Activated naive CD8-positive, alpha-beta T cell (primary cell): ENCODE measurements around the gene ADAMTS17.

Experiments
- H3K27ac Mint-ChIP-seq: one replicate; pipeline ENCODE4 v1.8.0; 2021; ENCODE audit warnings: mixed read lengths
- H3K27me3 Mint-ChIP-seq: one replicate; pipeline ENCODE4 v1.8.0; 2021; ENCODE audit warnings: mixed read lengths
- H3K36me3 Mint-ChIP-seq: one replicate; pipeline ENCODE4 v1.8.0; 2021; ENCODE audit warnings: mixed read lengths
- H3K4me1 Mint-ChIP-seq: one replicate; pipeline ENCODE4 v1.8.0; 2021; ENCODE audit warnings: low read depth, mixed read lengths
- H3K4me3 Mint-ChIP-seq: one replicate; pipeline ENCODE4 v1.8.0; 2021; ENCODE audit warnings: mild to moderate bottlenecking, mixed read lengths
- H3K9me3 Mint-ChIP-seq: one replicate; pipeline ENCODE4 v1.8.0; 2021; ENCODE audit warnings: low read depth, mixed read lengths

ADAMTS17 gene

DNA sequence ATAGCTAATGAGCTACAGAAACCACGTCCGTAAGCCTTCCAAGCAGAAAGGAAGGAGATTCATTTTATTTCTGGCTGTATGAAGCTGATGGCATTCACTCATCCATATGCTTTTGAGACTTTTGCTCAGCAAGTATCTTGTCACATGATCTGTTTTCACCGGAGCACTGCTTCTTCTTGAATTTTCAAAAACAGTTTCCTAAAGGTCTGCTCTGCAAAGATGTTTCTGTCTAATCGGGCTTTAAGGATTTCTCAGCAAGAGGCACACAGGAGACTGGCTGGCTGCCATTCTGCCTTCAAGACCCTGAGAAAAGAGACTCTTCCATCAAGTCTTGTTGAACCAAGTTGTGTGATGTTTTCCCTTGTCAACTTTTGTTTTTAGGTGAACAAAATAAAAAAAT lies 319.0 kb downstream of the ADAMTS17 start:
- H3K36me3 Mint-ChIP-seq = peaks cover 18% of the 10 kb centered on the region

GRCh38 chr15:100022391-100022790 lies 319.4 kb downstream of the ADAMTS17 start:
- H3K9me3 Mint-ChIP-seq = peaks cover 8% of the 10 kb centered on the region

More for the DNA sequence above, 319.0 kb downstream of the ADAMTS17 start:
- Mint-ChIP-seq H3K27ac (no peak overlapping the region), H3K27me3 (no peaks in the 10 kb centered on the region), H3K4me1 (no peaks in the 10 kb centered on the region), H3K4me3 (no peak overlapping the region), H3K9me3 (peaks cover 12% of the 10 kb centered on the region)

DNA sequence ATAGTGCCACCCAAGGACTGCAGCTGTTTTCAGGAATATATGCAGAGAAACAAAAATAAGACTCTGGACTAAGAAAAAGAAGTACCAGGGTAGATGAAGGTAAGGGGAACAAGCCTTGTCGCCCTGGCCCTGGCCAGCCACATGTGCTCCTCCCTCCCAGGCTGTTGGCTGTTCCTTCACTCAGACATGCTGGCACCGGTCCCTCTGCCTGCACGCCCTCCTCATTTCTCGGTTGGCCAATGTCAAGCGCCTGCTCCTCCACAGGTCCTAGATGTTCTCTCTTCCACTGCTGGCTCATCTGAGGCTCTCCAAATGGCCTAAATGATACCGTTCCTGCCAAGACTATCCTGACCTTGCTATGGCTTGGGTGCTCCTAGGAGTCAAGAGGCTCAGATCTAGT lies 320.1 kb downstream of the ADAMTS17 start:
- H3K9me3 Mint-ChIP-seq = peaks cover under 1% of the 10 kb centered on the region
- H3K4me1 Mint-ChIP-seq = no peaks in the 10 kb centered on the region
- no peak overlapping the region for H3K4me3 Mint-ChIP-seq
- H3K27ac Mint-ChIP-seq = no peak overlapping the region
- H3K27me3 Mint-ChIP-seq = no peaks in the 10 kb centered on the region
- peaks cover 9% of the 10 kb centered on the region for H3K36me3 Mint-ChIP-seq

More at GRCh38 chr15:100022391-100022790, 319.4 kb downstream of the ADAMTS17 start:
- Mint-ChIP-seq H3K27me3 (no peaks in the 10 kb centered on the region), H3K4me1 (no peaks in the 10 kb centered on the region), H3K27ac (no peak overlapping the region), H3K36me3 (peaks cover 14% of the 10 kb centered on the region), H3K4me3 (no peak overlapping the region)

DNA sequence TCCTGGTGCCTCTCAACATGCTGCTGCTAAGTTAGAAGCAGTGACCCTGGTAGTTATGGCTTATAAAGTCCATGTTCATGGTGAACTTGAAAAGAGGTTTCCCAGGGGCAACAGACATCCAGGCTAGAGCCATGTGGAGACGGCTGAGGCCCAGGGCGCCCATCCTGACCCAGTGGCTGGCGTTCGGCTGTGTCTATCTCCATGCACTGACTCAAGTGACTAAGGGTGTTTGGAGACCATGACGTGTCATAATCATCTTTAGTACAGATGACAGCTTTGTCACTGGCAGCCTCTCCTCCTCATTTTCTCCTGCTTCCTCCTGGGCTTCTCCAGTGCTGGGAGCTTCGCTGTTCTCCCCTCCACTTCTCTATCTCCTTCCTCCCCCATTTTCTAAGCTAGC lies 321.2 kb downstream of the ADAMTS17 start:
- peaks cover 9% of the 10 kb centered on the region for H3K36me3 Mint-ChIP-seq
- H3K27ac Mint-ChIP-seq = no peak overlapping the region
- H3K9me3 Mint-ChIP-seq = no peaks in the 10 kb centered on the region
- H3K27me3 Mint-ChIP-seq = no peaks in the 10 kb centered on the region
- no peak overlapping the region for H3K4me3 Mint-ChIP-seq
- no peaks in the 10 kb centered on the region for H3K4me1 Mint-ChIP-seq

DNA sequence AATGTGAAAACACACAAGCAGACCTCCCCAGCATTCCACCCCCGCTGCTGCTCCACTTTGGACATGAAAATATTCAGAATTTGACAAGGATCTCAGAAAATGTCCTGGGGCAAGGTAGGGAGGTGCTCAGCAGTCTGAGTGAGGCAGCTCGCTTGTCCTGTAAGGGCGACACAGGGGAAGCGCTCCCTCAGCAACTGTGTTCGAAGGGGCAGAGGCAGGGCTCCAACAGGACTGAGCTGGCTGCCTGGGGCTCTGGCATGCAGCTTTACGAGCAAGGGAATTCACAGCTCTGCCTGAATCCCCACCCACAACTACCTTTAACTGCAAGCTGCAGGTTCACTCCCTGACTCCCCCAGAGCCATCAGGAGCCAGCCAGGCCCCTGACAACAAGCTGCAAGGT lies 321.6 kb downstream of the ADAMTS17 start:
- H3K27ac Mint-ChIP-seq = no peak overlapping the region
- no peaks in the 10 kb centered on the region for H3K9me3 Mint-ChIP-seq
- no peak overlapping the region for H3K4me3 Mint-ChIP-seq
- H3K36me3 Mint-ChIP-seq = peaks cover 9% of the 10 kb centered on the region
- no peaks in the 10 kb centered on the region for H3K4me1 Mint-ChIP-seq
- H3K27me3 Mint-ChIP-seq = no peaks in the 10 kb centered on the region

GRCh38 chr15:100019601-100020000 lies 322.2 kb downstream of the ADAMTS17 start:
- Mint-ChIP-seq H3K4me1 (no peaks in the 10 kb centered on the region), H3K4me3 (no peak overlapping the region), H3K27me3 (no peaks in the 10 kb centered on the region), H3K27ac (no peak overlapping the region), H3K9me3 (no peaks in the 10 kb centered on the region), H3K36me3 (peaks cover 9% of the 10 kb centered on the region)

GRCh38 chr15:100018191-100018590 lies 323.6 kb downstream of the ADAMTS17 start:
- no peaks in the 10 kb centered on the region for H3K4me1 Mint-ChIP-seq
- no peak overlapping the region for H3K27ac Mint-ChIP-seq
- H3K36me3 Mint-ChIP-seq = peaks cover 9% of the 10 kb centered on the region
- H3K27me3 Mint-ChIP-seq = no peaks in the 10 kb centered on the region
- no peak overlapping the region for H3K4me3 Mint-ChIP-seq
- no peaks in the 10 kb centered on the region for H3K9me3 Mint-ChIP-seq

DNA sequence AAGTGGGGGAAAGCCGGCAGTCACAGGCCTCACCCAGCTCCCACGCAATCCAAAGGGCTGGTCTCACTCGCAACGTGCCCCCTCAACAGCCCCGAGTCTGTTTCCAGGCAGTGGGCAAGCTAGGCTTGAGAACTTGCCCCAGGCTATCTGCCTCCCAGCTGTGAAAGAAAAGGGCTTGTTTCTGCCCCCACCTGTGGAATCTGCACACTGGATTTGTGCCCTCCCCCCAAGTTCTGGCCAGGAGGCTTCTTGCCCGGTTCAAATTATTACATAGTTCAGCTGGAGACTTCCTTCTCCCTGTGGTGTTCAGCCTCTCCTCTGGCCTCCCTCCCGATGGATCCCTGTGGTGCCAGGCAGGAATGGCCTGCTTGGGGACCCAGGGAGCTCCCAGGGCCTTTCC lies 324.6 kb downstream of the ADAMTS17 start:
- Mint-ChIP-seq H3K4me1 (no peaks in the 10 kb centered on the region), H3K4me3 (no peak overlapping the region), H3K27ac (no peak overlapping the region), H3K27me3 (no peaks in the 10 kb centered on the region), H3K9me3 (no peaks in the 10 kb centered on the region), H3K36me3 (peaks cover 9% of the 10 kb centered on the region)

DNA sequence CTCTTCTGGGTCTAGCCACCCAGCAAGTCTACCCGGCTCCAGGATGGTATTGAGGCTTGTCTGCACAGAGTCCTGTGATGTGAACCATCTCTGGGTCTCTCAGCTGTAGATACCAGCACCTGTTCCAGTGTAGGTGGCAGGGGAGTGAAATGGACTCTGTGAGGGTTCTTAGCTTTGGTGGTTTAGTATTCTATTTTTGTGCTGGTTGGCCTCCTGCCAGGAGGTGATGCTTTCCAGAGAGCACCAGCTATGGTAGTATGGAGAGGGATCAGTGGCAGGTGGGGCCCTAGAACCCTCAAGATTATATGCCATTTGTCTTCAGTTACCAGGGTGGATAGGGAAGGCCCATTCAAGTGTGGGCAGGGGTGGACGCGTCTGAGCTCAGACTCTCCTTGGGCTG lies 325.1 kb downstream of the ADAMTS17 start:
- no peaks in the 10 kb centered on the region for H3K27me3 Mint-ChIP-seq
- no peak overlapping the region for H3K27ac Mint-ChIP-seq
- H3K4me3 Mint-ChIP-seq = no peak overlapping the region
- peaks cover 9% of the 10 kb centered on the region for H3K36me3 Mint-ChIP-seq
- H3K4me1 Mint-ChIP-seq = no peaks in the 10 kb centered on the region
- H3K9me3 Mint-ChIP-seq = no peaks in the 10 kb centered on the region

DNA sequence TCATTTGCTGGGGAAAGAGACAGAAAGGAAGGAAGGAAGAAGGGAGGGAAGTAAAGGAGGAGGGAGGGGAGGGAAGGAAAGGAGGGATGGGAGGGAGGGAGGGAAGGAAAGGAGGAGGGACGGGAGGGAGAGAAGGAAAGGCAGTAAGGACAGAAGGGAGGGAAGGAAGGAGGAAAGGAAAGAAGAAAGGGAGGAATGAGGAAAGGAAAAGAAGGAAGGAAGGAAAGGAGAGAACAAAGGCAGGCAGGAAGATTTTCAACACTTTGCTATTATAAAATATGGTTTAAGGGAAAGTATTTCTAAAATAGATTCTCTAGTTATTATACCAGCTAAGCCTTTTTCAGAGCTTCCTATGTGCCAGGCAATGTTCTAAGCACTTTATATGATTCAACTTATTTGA lies 330.5 kb downstream of the ADAMTS17 start:
- no peaks in the 10 kb centered on the region for H3K4me1 Mint-ChIP-seq
- no peaks in the 10 kb centered on the region for H3K27me3 Mint-ChIP-seq
- H3K9me3 Mint-ChIP-seq = no peaks in the 10 kb centered on the region
- H3K36me3 Mint-ChIP-seq = no peaks in the 10 kb centered on the region
- H3K4me3 Mint-ChIP-seq = no peak overlapping the region
- H3K27ac Mint-ChIP-seq = no peak overlapping the region

GRCh38 chr15:100009372-100009771 lies 332.4 kb downstream of the ADAMTS17 start:
- H3K4me1 Mint-ChIP-seq = no peaks in the 10 kb centered on the region
- H3K27me3 Mint-ChIP-seq = no peaks in the 10 kb centered on the region
- no peak overlapping the region for H3K27ac Mint-ChIP-seq
- no peaks in the 10 kb centered on the region for H3K9me3 Mint-ChIP-seq
- no peak overlapping the region for H3K4me3 Mint-ChIP-seq
- H3K36me3 Mint-ChIP-seq = no peaks in the 10 kb centered on the region

DNA sequence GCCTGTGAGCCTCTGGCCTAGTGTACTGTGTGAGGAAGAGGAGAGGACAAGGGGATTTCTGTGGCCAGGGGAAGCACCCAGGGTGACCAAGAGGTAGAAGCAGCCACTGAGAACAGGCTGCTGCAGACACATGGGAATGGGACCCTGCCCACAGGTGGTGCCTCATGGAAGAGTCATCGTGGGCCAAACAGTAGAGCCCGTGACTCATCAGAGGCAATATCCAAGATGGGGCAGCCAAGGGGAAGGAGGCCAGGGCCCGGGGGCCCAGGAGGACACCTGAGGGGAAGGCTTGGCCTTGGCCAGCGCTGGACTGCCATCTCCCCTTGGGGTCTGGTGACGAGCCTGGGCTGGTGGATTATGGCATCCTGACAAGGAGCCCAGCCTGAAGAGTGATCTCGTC lies 333.5 kb downstream of the ADAMTS17 start:
- H3K4me3 Mint-ChIP-seq = no peak overlapping the region
- H3K27ac Mint-ChIP-seq = no peak overlapping the region
- peaks cover 5% of the 10 kb centered on the region for H3K36me3 Mint-ChIP-seq
- no peaks in the 10 kb centered on the region for H3K9me3 Mint-ChIP-seq
- no peaks in the 10 kb centered on the region for H3K4me1 Mint-ChIP-seq
- no peaks in the 10 kb centered on the region for H3K27me3 Mint-ChIP-seq

DNA sequence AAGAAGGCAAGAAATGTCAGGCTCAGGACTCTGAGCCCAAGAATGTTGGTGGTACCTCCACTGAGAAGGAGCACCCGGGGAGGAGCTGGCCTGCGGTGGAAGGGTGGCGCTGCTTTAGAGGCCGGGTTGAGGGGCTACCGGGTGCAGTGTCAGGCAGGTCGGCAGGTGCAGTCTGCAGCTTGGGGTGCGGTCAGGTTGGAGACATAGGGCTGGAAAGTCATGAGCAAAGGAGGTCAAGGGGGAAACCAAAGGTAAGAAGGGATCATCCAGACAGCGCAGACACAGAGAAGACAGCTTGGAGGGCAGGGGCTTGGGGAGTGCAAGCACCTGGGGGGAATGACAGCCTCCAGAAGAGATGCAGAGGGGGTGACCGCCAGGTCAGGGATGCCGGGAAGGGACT lies 334.2 kb downstream of the ADAMTS17 start:
- H3K4me3 Mint-ChIP-seq = no peak overlapping the region
- no peaks in the 10 kb centered on the region for H3K27me3 Mint-ChIP-seq
- no peaks in the 10 kb centered on the region for H3K4me1 Mint-ChIP-seq
- H3K36me3 Mint-ChIP-seq = peaks cover 5% of the 10 kb centered on the region
- no peaks in the 10 kb centered on the region for H3K9me3 Mint-ChIP-seq
- no peak overlapping the region for H3K27ac Mint-ChIP-seq

- H3K9me3 Mint-ChIP-seq = no peaks in the 10 kb centered on the region
- H3K36me3 Mint-ChIP-seq = peaks cover 5% of the 10 kb centered on the region
- H3K27me3 Mint-ChIP-seq = no peaks in the 10 kb centered on the region
- no peak overlapping the region for H3K4me3 Mint-ChIP-seq
- H3K4me1 Mint-ChIP-seq = no peaks in the 10 kb centered on the region
- no peak overlapping the region for H3K27ac Mint-ChIP-seq
Measured at GRCh38 chr15:100005715-100006114, 336.1 kb downstream of the ADAMTS17 start.

DNA sequence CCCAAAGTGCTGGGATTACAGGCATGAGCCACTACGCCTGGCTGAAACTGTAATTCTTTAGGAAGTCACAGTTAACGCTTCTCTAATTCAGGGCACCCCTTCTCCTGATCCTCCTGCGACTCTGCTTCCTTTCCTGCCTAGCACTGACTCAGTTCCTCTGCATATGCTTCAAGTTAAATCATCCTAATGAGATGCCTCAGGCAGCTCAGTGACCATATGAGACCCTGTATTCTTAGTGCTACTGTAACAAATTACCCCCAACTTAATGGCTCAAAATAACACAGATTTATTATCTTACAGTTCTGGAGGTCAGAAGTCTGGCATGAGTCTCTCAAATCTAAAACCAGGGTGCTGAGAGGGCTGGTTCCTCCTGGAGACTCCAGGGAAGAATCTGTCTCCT lies 336.8 kb downstream of the ADAMTS17 start:
- Mint-ChIP-seq H3K27me3 (no peaks in the 10 kb centered on the region), H3K36me3 (peaks cover 5% of the 10 kb centered on the region), H3K4me1 (no peaks in the 10 kb centered on the region), H3K27ac (no peak overlapping the region), H3K9me3 (no peaks in the 10 kb centered on the region), H3K4me3 (no peak overlapping the region)

GRCh38 chr15:100002787-100003536 lies 338.8 kb downstream of the ADAMTS17 start:
- no peaks in the 10 kb centered on the region for H3K4me1 Mint-ChIP-seq
- no peaks in the 10 kb centered on the region for H3K9me3 Mint-ChIP-seq
- no peak overlapping the region for H3K4me3 Mint-ChIP-seq
- no peak overlapping the region for H3K27ac Mint-ChIP-seq
- H3K27me3 Mint-ChIP-seq = no peaks in the 10 kb centered on the region
- peaks cover 5% of the 10 kb centered on the region for H3K36me3 Mint-ChIP-seq
